ENCODE data around the gene C11orf97. TPM values are rescaled to one million over a fixed set of nuclear protein-coding genes. Genes with fewer than 3 reads are reported as not detected.

Gene C11orf97
- total RNA-seq, 4 donors from 2014 or later: not detected

- DNase-seq: no peak
These were observed 14.6 kb downstream of the C11orf97 start for GRCh38 chr11:94526645-94527438.

DNA sequence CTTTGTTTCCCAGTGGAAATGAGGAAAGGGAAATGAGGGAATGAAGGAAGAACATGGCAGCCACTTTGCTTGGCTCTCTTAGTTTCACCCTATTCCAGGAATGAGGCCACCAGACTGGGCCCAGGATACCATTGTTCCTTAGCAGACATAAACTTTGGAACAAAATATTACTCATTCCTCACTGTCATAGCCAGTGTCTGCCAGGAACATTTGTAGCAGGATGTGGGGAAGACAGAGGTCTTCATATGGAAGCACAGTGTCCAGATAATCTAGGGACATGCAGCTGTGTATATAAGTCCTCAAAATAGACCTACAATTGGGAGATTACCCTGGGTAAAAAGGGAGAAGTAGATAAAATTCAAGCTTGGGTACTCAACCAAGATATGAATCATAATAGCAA lies 16.3 kb downstream of the C11orf97 start:
- Histone ChIP-seq H3K27me3 (no peaks in the 10 kb centered on the region), H3K27ac (no peak overlapping the region), H3K4me3 (no peak overlapping the region), H3K4me1 (no peaks in the 10 kb centered on the region), H3K36me3 (no peaks in the 10 kb centered on the region), H3K9me3 (no peaks in the 10 kb centered on the region)
- TF ChIP-seq, protein P1, sequence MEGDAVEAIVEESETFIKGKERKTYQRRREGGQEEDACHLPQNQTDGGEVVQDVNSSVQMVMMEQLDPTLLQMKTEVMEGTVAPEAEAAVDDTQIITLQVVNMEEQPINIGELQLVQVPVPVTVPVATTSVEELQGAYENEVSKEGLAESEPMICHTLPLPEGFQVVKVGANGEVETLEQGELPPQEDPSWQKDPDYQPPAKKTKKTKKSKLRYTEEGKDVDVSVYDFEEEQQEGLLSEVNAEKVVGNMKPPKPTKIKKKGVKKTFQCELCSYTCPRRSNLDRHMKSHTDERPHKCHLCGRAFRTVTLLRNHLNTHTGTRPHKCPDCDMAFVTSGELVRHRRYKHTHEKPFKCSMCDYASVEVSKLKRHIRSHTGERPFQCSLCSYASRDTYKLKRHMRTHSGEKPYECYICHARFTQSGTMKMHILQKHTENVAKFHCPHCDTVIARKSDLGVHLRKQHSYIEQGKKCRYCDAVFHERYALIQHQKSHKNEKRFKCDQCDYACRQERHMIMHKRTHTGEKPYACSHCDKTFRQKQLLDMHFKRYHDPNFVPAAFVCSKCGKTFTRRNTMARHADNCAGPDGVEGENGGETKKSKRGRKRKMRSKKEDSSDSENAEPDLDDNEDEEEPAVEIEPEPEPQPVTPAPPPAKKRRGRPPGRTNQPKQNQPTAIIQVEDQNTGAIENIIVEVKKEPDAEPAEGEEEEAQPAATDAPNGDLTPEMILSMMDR (IDR thresholded peaks at IDR 0.05 in 4 of 5, conservative IDR thresholded peaks at IDR 0.05 in 1 of 5): no peak
- TF ChIP-seq POLR2A (IDR thresholded peaks at IDR 0.05): no peak
- no peak for DNase-seq
- ATAC-seq: no peak
- intact Hi-C loops (cut with DNase I; ENCODE audit: low total_unique reads): no loop called here
- in situ Hi-C loops (cut with MboI; ENCODE audit: low sequenced_read_pairs in 4 of 4): no loop called here

More at GRCh38 chr11:94526645-94527438, 14.6 kb downstream of the C11orf97 start:
- Histone ChIP-seq H3K4me1 (no peaks in the 10 kb centered on the region), H3K27ac (no peak overlapping the region), H3K4me3 (no peak overlapping the region), H3K36me3 (no peaks in the 10 kb centered on the region), H3K9me3 (no peaks in the 10 kb centered on the region), H3K27me3 (no peaks in the 10 kb centered on the region)
- no peak for ATAC-seq
- intact Hi-C loops (cut with DNase I; ENCODE audit: low total_unique reads): no loop called here
- in situ Hi-C loops (cut with MboI; ENCODE audit: low sequenced_read_pairs in 4 of 4): no loop called here
- no peak for TF ChIP-seq POLR2A (IDR thresholded peaks at IDR 0.05)
- TF ChIP-seq, protein P1 (IDR thresholded peaks at IDR 0.05 in 4 of 5, conservative IDR thresholded peaks at IDR 0.05 in 1 of 5): no peak

- Histone ChIP-seq H3K27ac (no peak overlapping the region), H3K27me3 (no peaks in the 10 kb centered on the region), H3K4me3 (no peak overlapping the region), H3K36me3 (no peaks in the 10 kb centered on the region), H3K9me3 (no peaks in the 10 kb centered on the region), H3K4me1 (no peaks in the 10 kb centered on the region)
- intact Hi-C loops (cut with DNase I; ENCODE audit: low total_unique reads) (no loop called here), in situ Hi-C loops (cut with MboI; ENCODE audit: low sequenced_read_pairs in 4 of 4) (no loop called here)
- no peak for DNase-seq
- no peak for ATAC-seq
- no peak for TF ChIP-seq POLR2A (IDR thresholded peaks at IDR 0.05)
- TF ChIP-seq, protein P1 (IDR thresholded peaks at IDR 0.05 in 4 of 5, conservative IDR thresholded peaks at IDR 0.05 in 1 of 5): no peak
These were observed 19.9 kb downstream of the C11orf97 start for GRCh38 chr11:94532211-94532610.

GRCh38 chr11:94533206-94533605 lies 20.9 kb downstream of the C11orf97 start:
- H3K4me3 ChIP-seq: no peak overlapping the region
- intact Hi-C loops (cut with DNase I; ENCODE audit: low total_unique reads): no loop called here
- TF ChIP-seq, protein P1 (IDR thresholded peaks at IDR 0.05 in 4 of 5, conservative IDR thresholded peaks at IDR 0.05 in 1 of 5): no peak
- no peak for TF ChIP-seq POLR2A (IDR thresholded peaks at IDR 0.05)
- H3K36me3 ChIP-seq: no peaks in the 10 kb centered on the region
- no peak for ATAC-seq
- DNase-seq: no peak
- H3K27ac ChIP-seq: no peak overlapping the region
- in situ Hi-C loops (cut with MboI; ENCODE audit: low sequenced_read_pairs in 4 of 4): no loop called here
- H3K9me3 ChIP-seq: no peaks in the 10 kb centered on the region
- no peaks in the 10 kb centered on the region for H3K27me3 ChIP-seq
- no peaks in the 10 kb centered on the region for H3K4me1 ChIP-seq

Measured in gastrocnemius medialis (tissue), 4 donors.